ENCODE measurements around the gene ANKRD22. TPM values are rescaled to one million over a fixed set of nuclear protein-coding genes. Genes with fewer than 3 reads are reported as not detected.
"Not testable (repeated sequence)": the region's sequence is repeated elsewhere in the genome, so short reads cannot be mapped to it uniquely, and the experiment has no call there.

ANKRD22 gene
- total RNA-seq, 1 donor from 2014 or later = not detected

- DNase-seq (ENCODE audit: low read depth, low spot score) = no peak
Observed at GRCh38 chr10:88838766-88839350, 12.8 kb downstream of the ANKRD22 start.

- not testable (repeated sequence) for DNase-seq (ENCODE audit: low read depth, low spot score)
Observed at GRCh38 chr10:88837632-88838031, 14.0 kb downstream of the ANKRD22 start.

GRCh38 chr10:88835910-88836221, 15.8 kb downstream of the ANKRD22 start:
- no peak for DNase-seq (ENCODE audit: low read depth, low spot score)

GRCh38 chr10:88835096-88835909, 16.3 kb downstream of the ANKRD22 start:
- DNase-seq (ENCODE audit: low read depth, low spot score) = peak; percentile 53

GRCh38 chr10:88833723-88834122, 17.9 kb downstream of the ANKRD22 start:
- DNase-seq (ENCODE audit: low read depth, low spot score) = no peak

- DNase-seq (ENCODE audit: low read depth, low spot score) = no peak
Observed at GRCh38 chr10:88833156-88833555, 18.5 kb downstream of the ANKRD22 start.

GRCh38 chr10:88832376-88832775, 19.3 kb downstream of the ANKRD22 start:
- no peak for DNase-seq (ENCODE audit: low read depth, low spot score)

GRCh38 chr10:88831709-88832108, 19.9 kb downstream of the ANKRD22 start:
- no peak for DNase-seq (ENCODE audit: low read depth, low spot score)

- no peak for DNase-seq (ENCODE audit: low read depth, low spot score)
Observed at GRCh38 chr10:88830643-88831268, 20.9 kb downstream of the ANKRD22 start.

GRCh38 chr10:88828310-88828709, 23.3 kb downstream of the ANKRD22 start:
- no peak for DNase-seq (ENCODE audit: low read depth, low spot score)

GRCh38 chr10:88827671-88828070, 24.0 kb downstream of the ANKRD22 start:
- DNase-seq (ENCODE audit: low read depth, low spot score) = no peak

- no peak for DNase-seq (ENCODE audit: low read depth, low spot score)
Observed at GRCh38 chr10:88826388-88826787, 25.3 kb downstream of the ANKRD22 start.

- no peak for DNase-seq (ENCODE audit: low read depth, low spot score)
Observed at GRCh38 chr10:88820748-88821401, 30.8 kb downstream of the ANKRD22 start.

- DNase-seq (ENCODE audit: low read depth, low spot score) = no peak
Observed at GRCh38 chr10:88819290-88819689, 32.4 kb downstream of the ANKRD22 start.

- no peak for DNase-seq (ENCODE audit: low read depth, low spot score)
Observed at GRCh38 chr10:88813200-88813599, 38.4 kb downstream of the ANKRD22 start.

GRCh38 chr10:88810196-88810961, 41.3 kb downstream of the ANKRD22 start:
- peak; percentile 20 for DNase-seq (ENCODE audit: low read depth, low spot score)

GRCh38 chr10:88809621-88810020, 42.0 kb downstream of the ANKRD22 start:
- DNase-seq (ENCODE audit: low read depth, low spot score) = no peak

GRCh38 chr10:88805924-88806323, 45.7 kb downstream of the ANKRD22 start:
- DNase-seq (ENCODE audit: low read depth, low spot score) = no peak

GRCh38 chr10:88805361-88805760, 46.3 kb downstream of the ANKRD22 start:
- DNase-seq (ENCODE audit: low read depth, low spot score) = no peak

GRCh38 chr10:88804083-88804812, 47.4 kb downstream of the ANKRD22 start:
- DNase-seq (ENCODE audit: low read depth, low spot score) = no peak

GRCh38 chr10:88803641-88804040, 48.0 kb downstream of the ANKRD22 start:
- DNase-seq (ENCODE audit: low read depth, low spot score) = no peak

Measured in pulmonary artery endothelial cell (primary cell).